ENCODE measurements around the gene PDPN. TPM values are rescaled to one million over a fixed set of nuclear protein-coding genes. Genes with fewer than 3 reads are reported as not detected.

Gene PDPN
- total RNA-seq, 4 donors from 2014 or later: 29.9 to 182 (median 70.1) TPM

- TF ChIP-seq CTCF (IDR thresholded peaks at IDR 0.05): no peak
- DNase-seq (ENCODE audit: low spot score) (no peak), ATAC-seq (ENCODE audit: low FRiP score) (no peak)
Observed at GRCh38 chr1:13666317-13666716, 82.7 kb downstream of the PDPN start.

Small RNAs within 50 kb of the gene (small RNA-seq; reads per million reads assigned to genes)
- not detected for gene RNA5SP41

Other genes with a start within 250 kb of the PDPN start
- not detected for gene PRAMEF14, start 236.7 kb upstream of the PDPN start, total RNA-seq
- gene PRAMEF19, start 211.9 kb upstream of the PDPN start, total RNA-seq: not detected
- gene PRAMEF17, start 194.2 kb upstream of the PDPN start, total RNA-seq: not detected
- gene PRAMEF20, start 173.4 kb upstream of the PDPN start, total RNA-seq: not detected
- under 1 TPM in 2 of 4 donors, not detected in 2; 0.48 to 0.56 TPM for gene LRRC38, start 69.8 kb upstream of the PDPN start, total RNA-seq
- 10 to 100 TPM; 26.3 to 39.5 (median 34.6) TPM for gene PRDM2, start 116.4 kb downstream of the PDPN start, total RNA-seq